Activated naive CD4-positive, alpha-beta T cell treated with anti-CD3 and anti-CD28 coated beads, Interleukin-2, amount 50 U/mL, for 24 hours (primary cell): ENCODE results near the gene CADM1.

Source experiments
- H3K27ac Mint-ChIP-seq: one replicate; pipeline ENCODE4 v1.8.0; 2021; ENCODE audit warnings: mild to moderate bottlenecking, mixed read lengths
- H3K27me3 Mint-ChIP-seq: one replicate; pipeline ENCODE4 v1.8.0; 2021; ENCODE audit warnings: mixed read lengths
- H3K36me3 Mint-ChIP-seq: one replicate; pipeline ENCODE4 v1.8.0; 2021; ENCODE audit warnings: mixed read lengths
- H3K4me1 Mint-ChIP-seq: one replicate; pipeline ENCODE4 v1.8.0; 2021; ENCODE audit warnings: mixed read lengths
- H3K4me3 Mint-ChIP-seq: one replicate; pipeline ENCODE4 v1.8.0; 2021; ENCODE audit warnings: mild to moderate bottlenecking, mixed read lengths
- H3K9me3 Mint-ChIP-seq: one replicate; pipeline ENCODE4 v1.8.0; 2021; ENCODE audit warnings: mixed read lengths

Gene CADM1

GRCh38 chr11:115504276-115505158, at the start of gene CADM1:
TSS of gene CADM1 (minus strand) at chr11:115504415.
- no peak within 1 kb of the TSS for H3K27ac Mint-ChIP-seq
- peak within 1 kb of the TSS; percentile 77 for H3K4me3 Mint-ChIP-seq
- peaks cover 9% of the 10 kb centered on the region for H3K4me1 Mint-ChIP-seq
- peaks cover 4% of the 10 kb centered on the region for H3K9me3 Mint-ChIP-seq
- H3K27me3 Mint-ChIP-seq, result peaks cover 24% of the 10 kb centered on the region
- H3K36me3 Mint-ChIP-seq, result peaks cover 3% of the 10 kb centered on the region

- no peak overlapping the region for H3K27ac Mint-ChIP-seq
- H3K27me3 Mint-ChIP-seq, result peaks cover 1% of the 10 kb centered on the region
- H3K9me3 Mint-ChIP-seq, result no peaks in the 10 kb centered on the region
- no peak overlapping the region for H3K4me3 Mint-ChIP-seq
- no peaks in the 10 kb centered on the region for H3K4me1 Mint-ChIP-seq
- H3K36me3 Mint-ChIP-seq, result no peaks in the 10 kb centered on the region
Measured at GRCh38 chr11:115552773-115553438, 48.7 kb upstream of the CADM1 start.

GRCh38 chr11:115552151-115552772, 48.0 kb upstream of the CADM1 start:
- Mint-ChIP-seq H3K4me3 (no peak overlapping the region), H3K4me1 (no peaks in the 10 kb centered on the region), H3K36me3 (no peaks in the 10 kb centered on the region), H3K27me3 (peaks cover 1% of the 10 kb centered on the region), H3K9me3 (no peaks in the 10 kb centered on the region), H3K27ac (no peak overlapping the region)

- Mint-ChIP-seq H3K4me3 (no peak overlapping the region), H3K27ac (no peak overlapping the region), H3K27me3 (peaks cover 3% of the 10 kb centered on the region), H3K36me3 (no peaks in the 10 kb centered on the region), H3K4me1 (no peaks in the 10 kb centered on the region), H3K9me3 (no peaks in the 10 kb centered on the region)
Measured at GRCh38 chr11:115550291-115551059, 46.3 kb upstream of the CADM1 start.

GRCh38 chr11:115548878-115549528, 44.8 kb upstream of the CADM1 start:
- H3K9me3 Mint-ChIP-seq, result no peaks in the 10 kb centered on the region
- H3K4me1 Mint-ChIP-seq, result no peaks in the 10 kb centered on the region
- H3K27ac Mint-ChIP-seq, result no peak overlapping the region
- H3K27me3 Mint-ChIP-seq, result peaks cover 3% of the 10 kb centered on the region
- H3K36me3 Mint-ChIP-seq, result no peaks in the 10 kb centered on the region
- H3K4me3 Mint-ChIP-seq, result no peak overlapping the region

- Mint-ChIP-seq H3K36me3 (no peaks in the 10 kb centered on the region), H3K9me3 (no peaks in the 10 kb centered on the region), H3K27ac (no peak overlapping the region), H3K4me3 (no peak overlapping the region), H3K27me3 (peaks cover 3% of the 10 kb centered on the region), H3K4me1 (no peaks in the 10 kb centered on the region)
Measured at GRCh38 chr11:115545581-115546210, 41.5 kb upstream of the CADM1 start.

- H3K27ac Mint-ChIP-seq, result no peak overlapping the region
- no peaks in the 10 kb centered on the region for H3K36me3 Mint-ChIP-seq
- H3K9me3 Mint-ChIP-seq, result no peaks in the 10 kb centered on the region
- no peaks in the 10 kb centered on the region for H3K4me1 Mint-ChIP-seq
- H3K27me3 Mint-ChIP-seq, result peaks cover 2% of the 10 kb centered on the region
- no peak overlapping the region for H3K4me3 Mint-ChIP-seq
Measured at GRCh38 chr11:115544422-115544948, 40.3 kb upstream of the CADM1 start.

GRCh38 chr11:115541518-115541917, 37.3 kb upstream of the CADM1 start:
- Mint-ChIP-seq H3K27ac (no peak overlapping the region), H3K4me3 (no peak overlapping the region), H3K4me1 (no peaks in the 10 kb centered on the region), H3K36me3 (no peaks in the 10 kb centered on the region), H3K27me3 (no peaks in the 10 kb centered on the region), H3K9me3 (no peaks in the 10 kb centered on the region)

- no peaks in the 10 kb centered on the region for H3K9me3 Mint-ChIP-seq
- no peaks in the 10 kb centered on the region for H3K4me1 Mint-ChIP-seq
- no peak overlapping the region for H3K27ac Mint-ChIP-seq
- no peak overlapping the region for H3K4me3 Mint-ChIP-seq
- H3K27me3 Mint-ChIP-seq, result peaks cover 5% of the 10 kb centered on the region
- H3K36me3 Mint-ChIP-seq, result no peaks in the 10 kb centered on the region
Measured at GRCh38 chr11:115539844-115540243, 35.6 kb upstream of the CADM1 start.

GRCh38 chr11:115535781-115536180, 31.6 kb upstream of the CADM1 start:
- H3K27me3 Mint-ChIP-seq, result peaks cover 8% of the 10 kb centered on the region
- no peaks in the 10 kb centered on the region for H3K4me1 Mint-ChIP-seq
- no peaks in the 10 kb centered on the region for H3K9me3 Mint-ChIP-seq
- H3K27ac Mint-ChIP-seq, result no peak overlapping the region
- H3K36me3 Mint-ChIP-seq, result no peaks in the 10 kb centered on the region
- H3K4me3 Mint-ChIP-seq, result no peak overlapping the region

GRCh38 chr11:115530752-115531151, 26.5 kb upstream of the CADM1 start:
- H3K4me1 Mint-ChIP-seq, result no peaks in the 10 kb centered on the region
- H3K9me3 Mint-ChIP-seq, result no peaks in the 10 kb centered on the region
- no peak overlapping the region for H3K4me3 Mint-ChIP-seq
- H3K36me3 Mint-ChIP-seq, result no peaks in the 10 kb centered on the region
- no peak overlapping the region for H3K27ac Mint-ChIP-seq
- peaks cover 5% of the 10 kb centered on the region for H3K27me3 Mint-ChIP-seq

GRCh38 chr11:115528225-115528624, 24.0 kb upstream of the CADM1 start:
- no peak overlapping the region for H3K27ac Mint-ChIP-seq
- H3K4me3 Mint-ChIP-seq, result no peak overlapping the region
- no peaks in the 10 kb centered on the region for H3K36me3 Mint-ChIP-seq
- no peaks in the 10 kb centered on the region for H3K9me3 Mint-ChIP-seq
- peaks cover 4% of the 10 kb centered on the region for H3K27me3 Mint-ChIP-seq
- no peaks in the 10 kb centered on the region for H3K4me1 Mint-ChIP-seq

GRCh38 chr11:115527534-115528125, 23.4 kb upstream of the CADM1 start:
- peaks cover 5% of the 10 kb centered on the region for H3K27me3 Mint-ChIP-seq
- no peak overlapping the region for H3K27ac Mint-ChIP-seq
- no peaks in the 10 kb centered on the region for H3K36me3 Mint-ChIP-seq
- no peaks in the 10 kb centered on the region for H3K4me1 Mint-ChIP-seq
- H3K4me3 Mint-ChIP-seq, result no peak overlapping the region
- no peaks in the 10 kb centered on the region for H3K9me3 Mint-ChIP-seq

GRCh38 chr11:115525531-115526006, 21.4 kb upstream of the CADM1 start:
- no peaks in the 10 kb centered on the region for H3K9me3 Mint-ChIP-seq
- no peak overlapping the region for H3K27ac Mint-ChIP-seq
- peaks cover 7% of the 10 kb centered on the region for H3K27me3 Mint-ChIP-seq
- no peaks in the 10 kb centered on the region for H3K4me1 Mint-ChIP-seq
- H3K36me3 Mint-ChIP-seq, result no peaks in the 10 kb centered on the region
- no peak overlapping the region for H3K4me3 Mint-ChIP-seq
